SU-DHL-6 (cell line): ENCODE measurements around the gene LNX1.

ENCODE experiments used
- CTCF ChIP-seq: fragments of 200-600 bp; sonication (generic); IDR thresholded peaks from one replicate; pipeline ENCODE4 v1.5.1; 2017; ENCODE audit warnings: antibody characterized with exemption, mild to moderate bottlenecking, low read length, moderate library complexity; ENCODE audit not compliant: insufficient read depth, poor library complexity, severe bottlenecking
- EZH2phosphoT487 ChIP-seq: fragments of 200-600 bp; sonication (generic), shearing (Covaris generic); conservative IDR thresholded peaks from 2 replicates; pipeline ENCODE4 v1.6.1; 2018; ENCODE audit warnings: mild to moderate bottlenecking, antibody characterized with exemption, low read length, moderate library complexity, mixed read lengths

GRCh38 chr4:53515076-53515475 is 76.2 kb downstream of the LNX1 start:
- TF ChIP-seq CTCF: no peak
- no peak for TF ChIP-seq EZH2phosphoT487
